Thymus (tissue), 11 donors: Measurements from ENCODE around the gene NFIC. TPM values are rescaled to one million over a fixed set of nuclear protein-coding genes. Genes with fewer than 3 reads are reported as not detected.
"Not testable (repeated sequence)": the region's sequence is repeated elsewhere in the genome, so short reads cannot be mapped to it uniquely, and the experiment has no call there.

ENCODE experiments used
- DNase-seq, 9 donors: peaks; one replicate each; pipeline ENCODE4 v3.0.0-alpha.2; 2013; ENCODE audit warnings: low spot score in 9 of 9, low read depth in 6 of 9, missing footprints in 1 of 9
- H3K27ac ChIP-seq, 2 donors: one replicate each; pipeline ENCODE4 v1.5.1; 2013; ENCODE audit warnings: control low read depth in 1 of 2, low read depth in 1 of 2, low read length in 1 of 2, mild to moderate bottlenecking in 1 of 2, moderate library complexity in 1 of 2
- H3K27me3 ChIP-seq, 2 donors: one replicate each; pipeline ENCODE4 v1.5.1; 2013; ENCODE audit warnings: low read length in 1 of 2; ENCODE audit not compliant: control insufficient read depth in 2 of 2, insufficient read depth in 1 of 2
- H3K36me3 ChIP-seq, 2 donors: one replicate each; pipeline ENCODE4 v1.5.1; 2013; ENCODE audit warnings: low read length in 1 of 2, mild to moderate bottlenecking in 1 of 2, moderate library complexity in 1 of 2; ENCODE audit not compliant: control insufficient read depth in 2 of 2, insufficient read depth in 2 of 2
- H3K4me1 ChIP-seq, 2 donors: one replicate each; pipeline ENCODE4 v1.5.1; 2013; ENCODE audit warnings: low read length in 2 of 2; ENCODE audit not compliant: control insufficient read depth in 2 of 2, insufficient read depth in 2 of 2
- H3K4me3 ChIP-seq, 2 donors: one replicate each; pipeline ENCODE4 v1.5.1; 2013; ENCODE audit warnings: low read length in 2 of 2, control low read depth in 1 of 2, mild to moderate bottlenecking in 1 of 2
- H3K9me3 ChIP-seq, 2 donors: one replicate each; pipeline ENCODE4 v1.5.1; 2013; ENCODE audit warnings: low read length in 1 of 2, mild to moderate bottlenecking in 1 of 2; ENCODE audit not compliant: control insufficient read depth in 2 of 2, insufficient read depth in 1 of 2
- WGBS: extraction: QIAGEN DNeasy Blood & Tissue Kit; methylation state at CpG from one replicate; pipeline ENCODE4 v1.1.7; 2013; 5-methylcytosine and 5-hydroxymethylcytosine counted together
- polyA plus RNA-seq: library from polyadenylated mRNA; stranded (reverse); fragments of 200-250 nt; gene quantifications from one replicate; pipeline ENCODE4 v1.2.3, GENCODE V29; 2013
- total RNA-seq: library from RNA; stranded (reverse); fragments of 120-200 nt; gene quantifications from one replicate; pipeline ENCODE4 v1.2.4, GENCODE V29; 2013
- donor health status: healthy.

Gene NFIC
- total and polyA plus RNA-seq, 2 donors = 2.1 to 17.0 TPM

- no peak for DNase-seq
- Histone ChIP-seq H3K9me3 (peaks cover 0 to 5% of the 10 kb centered on the region in 2 donors), H3K4me1 (peaks cover 0 to 4% of the 10 kb centered on the region in 2 donors), H3K27ac (no peak overlapping the region), H3K4me3 (no peak overlapping the region), H3K36me3 (peaks cover 0 to 4% of the 10 kb centered on the region in 2 donors), H3K27me3 (no peaks in the 10 kb centered on the region)
- WGBS = 93% methylated on average over 10 of the region's 10 CpGs
Measured at GRCh38 chr19:3398900-3399278, 32.5 kb downstream of the NFIC start.

DNA sequence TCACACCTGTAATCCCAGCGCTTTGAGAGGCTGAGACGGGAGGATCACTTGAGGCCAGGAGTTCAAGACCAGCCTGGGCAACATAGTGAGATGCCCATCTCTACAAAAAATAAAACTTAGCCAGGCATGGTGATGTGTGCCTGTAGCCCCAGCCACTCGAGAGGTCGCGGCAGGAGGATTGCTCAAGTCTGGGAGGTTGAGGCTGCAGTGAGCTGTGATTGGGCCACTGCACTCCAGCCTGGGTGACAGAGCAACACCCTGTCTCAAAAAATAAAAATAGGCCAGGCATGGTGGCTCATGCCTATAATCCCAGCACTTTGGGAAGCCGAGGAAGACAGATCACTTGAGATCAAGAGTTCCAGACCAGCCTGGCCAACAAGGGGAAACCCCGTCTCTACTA, 32.9 kb downstream of the NFIC start:
- H3K4me3 ChIP-seq, H3K27me3 ChIP-seq, H3K36me3 ChIP-seq, DNase-seq, H3K9me3 ChIP-seq, H3K4me1 ChIP-seq, H3K27ac ChIP-seq: not testable (repeated sequence)
- WGBS = 98% methylated on average over 7 of the region's 7 CpGs

DNA sequence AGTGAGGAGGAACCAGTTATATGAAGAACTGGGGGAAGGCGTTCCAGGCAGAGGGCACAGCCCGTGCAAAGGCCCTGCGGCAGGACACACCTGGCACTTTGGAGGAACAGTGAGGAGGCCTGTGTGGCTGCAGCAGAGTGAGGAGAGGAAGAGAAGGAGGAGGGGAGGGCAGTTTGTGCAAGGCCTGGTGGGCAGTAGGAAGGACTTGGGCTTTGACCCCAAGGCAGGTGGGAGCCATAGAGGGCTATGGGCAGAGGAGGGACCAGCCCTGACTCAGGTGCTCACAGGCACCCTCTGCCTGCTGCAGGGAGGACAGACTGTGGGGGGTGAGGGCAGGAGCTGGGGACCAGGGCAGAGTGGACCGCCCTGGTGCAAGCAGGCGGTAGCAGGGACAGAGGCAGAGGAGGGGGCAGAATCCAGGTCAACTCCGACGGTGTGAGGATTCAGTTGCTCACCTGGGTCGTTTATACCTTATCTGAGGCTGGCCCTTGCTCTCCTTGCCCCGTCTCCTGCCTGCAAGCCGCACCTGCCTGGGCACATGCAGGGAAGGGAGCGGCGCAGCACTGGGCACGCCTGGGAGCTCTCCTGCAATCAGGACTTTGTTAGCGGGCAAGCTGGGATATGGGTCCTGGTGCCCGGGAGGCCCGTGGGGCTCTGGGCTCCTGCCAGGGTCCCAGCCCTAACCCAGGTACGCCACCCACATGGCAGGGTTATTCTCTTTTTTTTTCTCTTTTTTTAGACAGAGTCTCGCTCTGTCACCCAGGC, 34.8 kb downstream of the NFIC start:
- H3K4me1 ChIP-seq = peaks cover 0 to 4% of the 10 kb centered on the region in 2 donors
- peaks cover 0 to 4% of the 10 kb centered on the region in 2 donors for H3K36me3 ChIP-seq
- DNase-seq = no peak
- H3K4me3 ChIP-seq = no peak overlapping the region
- 95% methylated on average over 18 of the region's 18 CpGs for WGBS
- H3K27ac ChIP-seq = no peak overlapping the region
- H3K9me3 ChIP-seq = peaks cover 0 to 5% of the 10 kb centered on the region in 2 donors
- H3K27me3 ChIP-seq = no peaks in the 10 kb centered on the region

- 93% methylated on average over 10 of the region's 10 CpGs for WGBS
- H3K36me3 ChIP-seq = peaks cover 0 to 11% of the 10 kb centered on the region in 2 donors
- peaks cover 0 to 5% of the 10 kb centered on the region in 2 donors for H3K9me3 ChIP-seq
- DNase-seq = no peak
- no peak overlapping the region for H3K4me3 ChIP-seq
- peak overlapping the region in 1 of 2 donors; percentile 70 for H3K27ac ChIP-seq
- H3K27me3 ChIP-seq = no peaks in the 10 kb centered on the region
- peaks cover 0 to under 1% of the 10 kb centered on the region in 2 donors for H3K4me1 ChIP-seq
Measured at GRCh38 chr19:3402631-3403443, 36.5 kb downstream of the NFIC start.

- WGBS = 72% methylated on average over 49 of the region's 49 CpGs
- peaks cover 0 to 5% of the 10 kb centered on the region in 2 donors for H3K9me3 ChIP-seq
- DNase-seq = no peak
Measured at GRCh38 chr19:3403489-3404323, 37.3 kb downstream of the NFIC start.

DNA sequence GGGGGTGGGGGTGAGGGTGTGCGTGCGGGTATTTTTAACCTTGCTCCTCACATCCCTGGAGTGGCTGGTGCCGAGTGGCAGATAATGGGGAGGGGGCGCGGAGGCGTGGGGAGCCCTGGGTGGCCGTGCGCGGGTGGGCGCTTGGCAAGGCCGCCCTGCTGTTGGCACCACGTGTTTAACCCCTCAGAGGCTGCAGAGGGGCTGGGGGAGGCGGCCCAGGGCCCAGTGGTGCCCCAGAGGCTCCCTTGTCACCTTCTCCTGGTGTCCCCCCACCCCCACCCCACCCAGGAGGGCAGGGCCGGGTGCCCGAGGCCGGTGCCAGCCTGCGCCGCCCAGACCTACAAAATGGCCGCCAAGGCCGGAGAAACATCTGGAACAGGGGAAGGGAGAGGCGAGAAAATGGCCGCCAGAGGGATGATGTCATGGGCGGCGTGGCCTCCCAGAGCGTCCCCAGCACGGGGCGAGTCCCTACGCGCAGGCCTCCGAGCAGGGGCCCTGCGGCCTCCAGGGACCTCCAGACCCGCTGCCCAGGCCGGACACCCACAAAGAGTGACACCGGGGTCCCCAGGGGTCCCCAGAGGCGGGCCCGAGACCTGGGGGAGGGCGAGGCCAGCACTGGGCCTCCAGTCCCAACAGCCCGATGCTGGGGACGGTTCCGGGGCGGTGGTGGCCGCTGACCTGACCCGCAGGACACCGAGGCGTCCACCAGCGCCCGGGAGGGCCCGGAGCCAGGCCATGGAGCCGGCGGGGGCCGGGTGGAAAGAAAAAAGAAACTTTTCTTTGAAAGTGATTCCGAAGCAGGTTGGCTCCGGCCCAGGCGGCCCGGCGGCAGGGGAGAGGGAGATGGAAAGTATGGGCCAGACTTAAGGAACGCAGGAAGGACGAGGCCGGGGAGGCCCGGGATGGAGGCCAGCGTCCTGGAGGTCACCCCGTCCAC, 38.2 kb downstream of the NFIC start:
- no peak for DNase-seq
- peaks cover 0 to 2% of the 10 kb centered on the region in 2 donors for H3K4me1 ChIP-seq
- 92% methylated on average over 62 of the region's 62 CpGs for WGBS
- H3K36me3 ChIP-seq = peaks cover 0 to 11% of the 10 kb centered on the region in 2 donors
- peaks cover 0 to 5% of the 10 kb centered on the region in 2 donors for H3K9me3 ChIP-seq
- H3K4me3 ChIP-seq = peak overlapping the region in 1 of 2 donors; percentile 20
- H3K27me3 ChIP-seq = no peaks in the 10 kb centered on the region
- H3K27ac ChIP-seq = peak overlapping the region; percentile 83 to 89

More at GRCh38 chr19:3403489-3404323, 37.3 kb downstream of the NFIC start:
- no peaks in the 10 kb centered on the region for H3K27me3 ChIP-seq
- peak overlapping the region; percentile 70 to 83 for H3K27ac ChIP-seq
- H3K4me1 ChIP-seq = peaks cover 0 to 2% of the 10 kb centered on the region in 2 donors
- H3K4me3 ChIP-seq = no peak overlapping the region
- H3K36me3 ChIP-seq = peaks cover 0 to 11% of the 10 kb centered on the region in 2 donors

GRCh38 chr19:3405261-3405653, 38.9 kb downstream of the NFIC start:
- H3K27me3 ChIP-seq = no peaks in the 10 kb centered on the region
- peaks cover 0 to 5% of the 10 kb centered on the region in 2 donors for H3K9me3 ChIP-seq
- WGBS = 95% methylated on average over 6 of the region's 6 CpGs
- no peak overlapping the region for H3K4me3 ChIP-seq
- peak overlapping the region; percentile 83 to 89 for H3K27ac ChIP-seq
- H3K36me3 ChIP-seq = peaks cover 0 to 11% of the 10 kb centered on the region in 2 donors
- H3K4me1 ChIP-seq = peaks cover 0 to 2% of the 10 kb centered on the region in 2 donors
- DNase-seq = no peak

DNA sequence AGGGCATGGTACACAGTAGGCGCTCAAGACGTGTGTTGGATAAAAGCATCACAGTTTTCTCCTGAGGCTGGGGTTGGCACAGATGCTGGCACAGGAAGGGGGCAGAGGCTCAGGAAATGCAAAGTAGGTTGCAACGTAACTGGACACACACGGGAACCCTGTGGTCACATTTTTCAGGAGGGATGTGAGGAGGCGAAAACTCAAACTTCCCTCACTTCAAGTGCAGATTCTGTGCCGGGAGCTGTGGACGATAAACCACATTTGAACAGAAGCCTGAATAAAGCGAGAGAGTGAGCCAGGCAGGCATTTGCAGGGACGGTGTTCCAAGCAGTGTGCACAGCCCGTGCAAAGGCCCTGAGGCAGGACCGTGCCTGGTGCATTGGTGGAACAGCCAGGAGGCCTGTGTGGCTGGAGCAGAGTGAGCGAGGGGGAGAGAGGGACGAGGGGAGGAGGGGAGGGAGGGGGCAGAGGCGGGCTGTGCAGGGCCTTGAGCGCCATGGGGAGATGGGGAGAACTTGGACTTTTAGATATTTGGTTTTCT, 40.3 kb downstream of the NFIC start:
- H3K36me3 ChIP-seq = peaks cover 0 to 14% of the 10 kb centered on the region in 2 donors
- 85% methylated on average over 15 of the region's 15 CpGs for WGBS
- no peak overlapping the region for H3K27ac ChIP-seq
- no peak overlapping the region for H3K4me3 ChIP-seq
- H3K4me1 ChIP-seq = peaks cover 0 to 2% of the 10 kb centered on the region in 2 donors
- H3K9me3 ChIP-seq = peaks cover 0 to 5% of the 10 kb centered on the region in 2 donors
- H3K27me3 ChIP-seq = no peaks in the 10 kb centered on the region
- DNase-seq = no peak
